Sigmoid colon (tissue), 7 donors: ENCODE measurements around the gene SELPLG. TPM values are rescaled to one million over a fixed set of nuclear protein-coding genes. Genes with fewer than 3 reads are reported as not detected.

Experiments used
- DNase-seq: peaks from one replicate; pipeline ENCODE4 v3.0.0-alpha.2; 2019
- H3K27ac ChIP-seq, 4 donors: fragments of 200-600 bp; sonication (generic); one replicate each; pipeline ENCODE4 v1.5.1; 2016 to 2019; ENCODE audit warnings: mild to moderate bottlenecking in 1 of 4
- H3K27me3 ChIP-seq, 3 donors: fragments of 200-600 bp; sonication (generic); one replicate each; pipeline ENCODE4 v1.5.1; 2019; ENCODE audit warnings: mild to moderate bottlenecking in 1 of 3
- H3K36me3 ChIP-seq, 4 donors: fragments of 200-600 bp; sonication (generic); one replicate each; pipeline ENCODE4 v1.5.1; 2016 to 2019
- H3K4me1 ChIP-seq, 4 donors: fragments of 200-600 bp; sonication (generic); one replicate each; pipeline ENCODE4 v1.5.1; 2017 to 2019
- H3K4me3 ChIP-seq, 4 donors: fragments of 200-600 bp; sonication (generic); one replicate each; pipeline ENCODE4 v1.5.1; 2017 to 2019; ENCODE audit warnings: mild to moderate bottlenecking in 2 of 4, moderate library complexity in 1 of 4
- H3K9me3 ChIP-seq, 4 donors: fragments of 200-600 bp in 3 of 4; sonication (generic) in 3 of 4; one replicate each; pipeline versions ENCODE4 v1.5.1 to v1.6.1; 2013 to 2019
- CTCF ChIP-seq, 4 experiments: fragments of 450-650 bp in 3 of 4; fragments of 200-600 bp in 1 of 4; IDR thresholded peaks; one replicate each; pipeline ENCODE4 v1.5.1; 2016 to 2019; ENCODE audit warnings: antibody characterized with exemption in 4 of 4, mild to moderate bottlenecking in 3 of 4, moderate library complexity in 2 of 4
- EP300 ChIP-seq, 4 donors: sonication (generic); formaldehyde crosslinking; IDR thresholded peaks; one replicate each; pipeline ENCODE4 v1.6.1; 2017; ENCODE audit warnings: antibody characterized with exemption in 4 of 4
- POLR2A ChIP-seq, 2 donors: fragments of 450-650 bp; IDR thresholded peaks; one replicate each; pipeline ENCODE4 v1.6.1; 2016; ENCODE audit warnings: antibody characterized with exemption in 2 of 2, mild to moderate bottlenecking in 2 of 2, moderate library complexity in 2 of 2
- POLR2AphosphoS5 ChIP-seq, 4 donors: sonication (generic); formaldehyde crosslinking; IDR thresholded peaks; one replicate each; pipeline ENCODE4 v1.6.1; 2017; ENCODE audit warnings: antibody characterized with exemption in 4 of 4
- WGBS, 2 donors: extraction: QIAGEN DNeasy Blood & Tissue Kit; methylation state at CpG; one replicate each; pipeline ENCODE4 v1.1.7; 2013; 5-methylcytosine and 5-hydroxymethylcytosine counted together
- intact Hi-C: fragments of 100-400 bp; cut with DNase I; formaldehyde crosslinking; loops from one replicate; pipeline ENCODE4 v1.15.1; 2023
- polyA plus RNA-seq, 3 donors: library from polyadenylated mRNA; stranded (reverse); fragments of 200-250 nt; gene quantifications; one replicate each; pipeline ENCODE4 v1.2.3, GENCODE V29; 2013
- total RNA-seq, 4 donors: library from RNA; depleted of rRNA; stranded (reverse); fragments of >200 nt; gene quantifications; one replicate each; pipeline ENCODE4 v1.1.0, GENCODE V29; 2016
- donor health status: healthy with polysubstance abuse.
- donor health status: Bipolar disorder and iron deficiency.
- donor health status: healthy.

Gene SELPLG
- total and polyA plus RNA-seq, 7 donors, result 1.8 to 26.1 (median 6.7) TPM

- 87 to 89% methylated on average over 3 of the region's 3 CpGs for WGBS, 2 donors
- DNase-seq, result no peak
Measured at GRCh38 chr12:108625228-108625627, 8.5 kb downstream of the SELPLG start.

GRCh38 chr12:108623577-108623976 is 10.1 kb downstream of the SELPLG start:
- 96 to 98% methylated on average over 8 of the region's 8 CpGs for WGBS, 2 donors
- H3K36me3 ChIP-seq, result no peaks in the 10 kb centered on the region
- H3K9me3 ChIP-seq, result no peaks in the 10 kb centered on the region
- DNase-seq, result no peak
- no peak for TF ChIP-seq CTCF (IDR thresholded peaks at IDR 0.05)
- no peak for TF ChIP-seq POLR2AphosphoS5 (IDR thresholded peaks at IDR 0.05)
- no peak for TF ChIP-seq EP300 (IDR thresholded peaks at IDR 0.05)
- TF ChIP-seq POLR2A (IDR thresholded peaks at IDR 0.05), result no peak
- no peaks in the 10 kb centered on the region for H3K27me3 ChIP-seq
- no peak overlapping the region for H3K4me3 ChIP-seq
- peaks cover 0 to 4% (median 1%) of the 10 kb centered on the region in 4 donors for H3K4me1 ChIP-seq
- intact Hi-C loops, result no loop called here
- no peak overlapping the region for H3K27ac ChIP-seq

More at GRCh38 chr12:108625228-108625627, 8.5 kb downstream of the SELPLG start:
- Histone ChIP-seq H3K4me3 (no peak overlapping the region), H3K9me3 (no peaks in the 10 kb centered on the region), H3K27ac (no peak overlapping the region), H3K4me1 (peaks cover 0 to 21% (median 13%) of the 10 kb centered on the region in 4 donors), H3K36me3 (no peaks in the 10 kb centered on the region), H3K27me3 (no peaks in the 10 kb centered on the region)
- intact Hi-C loops, result no loop called here
- TF ChIP-seq CTCF (IDR thresholded peaks at IDR 0.05) (no peak), EP300 (IDR thresholded peaks at IDR 0.05) (no peak), POLR2A (IDR thresholded peaks at IDR 0.05) (no peak), POLR2AphosphoS5 (IDR thresholded peaks at IDR 0.05) (no peak)

- no peak overlapping the region for H3K27ac ChIP-seq
- no peak for DNase-seq
- intact Hi-C loops, result no loop called here
- peaks cover 0 to 5% (median 3%) of the 10 kb centered on the region in 4 donors for H3K4me1 ChIP-seq
- 92 to 94% methylated on average over 14 of the region's 14 CpGs for WGBS, 2 donors
- TF ChIP-seq POLR2AphosphoS5 (IDR thresholded peaks at IDR 0.05) (no peak), CTCF (IDR thresholded peaks at IDR 0.05) (no peak), POLR2A (IDR thresholded peaks at IDR 0.05) (no peak), EP300 (IDR thresholded peaks at IDR 0.05) (no peak)
- H3K4me3 ChIP-seq, result no peak overlapping the region
- no peaks in the 10 kb centered on the region for H3K27me3 ChIP-seq
- no peaks in the 10 kb centered on the region for H3K36me3 ChIP-seq
- no peaks in the 10 kb centered on the region for H3K9me3 ChIP-seq
Measured at GRCh38 chr12:108622921-108623514, 10.7 kb downstream of the SELPLG start.

- 39 to 54% methylated on average over 4 of the region's 4 CpGs for WGBS, 2 donors
Measured at GRCh38 chr12:108622421-108622820, 11.3 kb downstream of the SELPLG start.

More at GRCh38 chr12:108622421-108622820, 11.3 kb downstream of the SELPLG start:
- Histone ChIP-seq H3K9me3 (no peaks in the 10 kb centered on the region), H3K4me3 (no peak overlapping the region), H3K36me3 (no peaks in the 10 kb centered on the region), H3K4me1 (peaks cover 0 to 8% (median 7%) of the 10 kb centered on the region in 4 donors), H3K27ac (no peak overlapping the region), H3K27me3 (no peaks in the 10 kb centered on the region)
- DNase-seq, result no peak
- TF ChIP-seq CTCF (IDR thresholded peaks at IDR 0.05) (no peak), POLR2A (IDR thresholded peaks at IDR 0.05) (no peak), POLR2AphosphoS5 (IDR thresholded peaks at IDR 0.05) (no peak), EP300 (IDR thresholded peaks at IDR 0.05) (no peak)
- intact Hi-C loops, result no loop called here
